HEK293 (cell line): ENCODE measurements around the gene TNPO3.

ENCODE experiments used
- BCL11A ChIP-seq: fragments of 450-650 bp; formaldehyde crosslinking; IDR thresholded peaks from 2 replicates; pipeline ENCODE4 v1.5.1; 2016; ENCODE audit warnings: low read depth, missing biosample characterization, missing genetic modification characterization
- GFI1B ChIP-seq: fragments of 450-650 bp; formaldehyde crosslinking; IDR thresholded peaks from 2 replicates; pipeline ENCODE4 v1.5.1; 2016; ENCODE audit warnings: missing biosample characterization, missing genetic modification characterization
- HIC1 ChIP-seq: fragments of 450-650 bp; formaldehyde crosslinking; IDR thresholded peaks from 2 replicates; pipeline ENCODE4 v1.5.1; 2016; ENCODE audit warnings: missing biosample characterization, missing genetic modification characterization
- HOXA7 ChIP-seq: sonication (generic); formaldehyde crosslinking; IDR thresholded peaks from 2 replicates; pipeline ENCODE4 v1.8.1; 2022; ENCODE audit warnings: missing genetic modification reagents, borderline replicate concordance
- MZF1 ChIP-seq: fragments of 450-650 bp; formaldehyde crosslinking; IDR thresholded peaks from 2 replicates; pipeline ENCODE4 v1.5.1; 2017; ENCODE audit warnings: missing biosample characterization, missing genetic modification characterization, borderline replicate concordance
- RBAK ChIP-seq: fragments of 450-650 bp; formaldehyde crosslinking; IDR thresholded peaks from 2 replicates; pipeline ENCODE4 v1.5.1; 2016; ENCODE audit warnings: missing biosample characterization, missing genetic modification characterization
- SETDB1 ChIP-seq: IDR thresholded peaks from one replicate; pipeline ENCODE4 v1.6.1; 2017; ENCODE audit warnings: mild to moderate bottlenecking, low read length, moderate library complexity, mixed read lengths; ENCODE audit not compliant: insufficient read length
- SP2 ChIP-seq: fragments of 450-650 bp; formaldehyde crosslinking; IDR thresholded peaks from 2 replicates; pipeline ENCODE4 v1.5.1; 2016; ENCODE audit warnings: missing biosample characterization, missing genetic modification characterization
- TRIM28 ChIP-seq: IDR thresholded peaks from 2 replicates; pipeline ENCODE4 v1.6.1; 2011; ENCODE audit warnings: low read length, control low read depth, borderline replicate concordance
- WT1 ChIP-seq: fragments of 450-650 bp; formaldehyde crosslinking; IDR thresholded peaks from 2 replicates; pipeline ENCODE4 v1.5.1; 2016; ENCODE audit warnings: missing biosample characterization, missing genetic modification characterization
- YY1 ChIP-seq: fragments of 450-650 bp; formaldehyde crosslinking; IDR thresholded peaks from 2 replicates; pipeline ENCODE4 v1.5.1; 2018; ENCODE audit warnings: missing biosample characterization, missing genetic modification characterization
- ZBTB49 ChIP-seq: fragments of 450-650 bp; formaldehyde crosslinking; IDR thresholded peaks from 2 replicates; pipeline ENCODE4 v1.5.1; 2016; ENCODE audit warnings: missing biosample characterization, missing genetic modification characterization, low read depth
- ZBTB7A ChIP-seq: fragments of 450-650 bp; formaldehyde crosslinking; IDR thresholded peaks from 2 replicates; pipeline ENCODE4 v1.5.1; 2016; ENCODE audit warnings: low read depth, missing biosample characterization, missing genetic modification characterization
- ZFP3 ChIP-seq: fragments of 450-650 bp; formaldehyde crosslinking; IDR thresholded peaks from 2 replicates; pipeline ENCODE4 v1.5.1; 2016; ENCODE audit warnings: low read depth, missing biosample characterization, missing genetic modification characterization
- ZIC2 ChIP-seq: fragments of 450-650 bp; formaldehyde crosslinking; IDR thresholded peaks from 2 replicates; pipeline ENCODE4 v1.5.1; 2016; ENCODE audit warnings: missing biosample characterization, missing genetic modification characterization
- ZNF10 ChIP-seq: fragments of 450-650 bp; formaldehyde crosslinking; IDR thresholded peaks from 2 replicates; pipeline ENCODE4 v1.5.1; 2017; ENCODE audit warnings: missing biosample characterization, missing genetic modification characterization
- ZNF146 ChIP-seq: fragments of 450-650 bp; formaldehyde crosslinking; IDR thresholded peaks from 2 replicates; pipeline ENCODE4 v1.5.1; 2016; ENCODE audit warnings: missing biosample characterization, missing genetic modification characterization
- ZNF169 ChIP-seq: fragments of 450-650 bp; formaldehyde crosslinking; IDR thresholded peaks from 2 replicates; pipeline ENCODE4 v1.5.1; 2016; ENCODE audit warnings: missing biosample characterization, missing genetic modification characterization
- ZNF18 ChIP-seq: fragments of 450-650 bp; formaldehyde crosslinking; IDR thresholded peaks from 2 replicates; pipeline ENCODE4 v1.5.1; 2016; ENCODE audit warnings: missing biosample characterization, missing genetic modification characterization
- ZNF23 ChIP-seq: fragments of 450-650 bp; formaldehyde crosslinking; IDR thresholded peaks from 2 replicates; pipeline ENCODE4 v1.5.1; 2016; ENCODE audit warnings: missing biosample characterization, missing genetic modification characterization, borderline replicate concordance
- ZNF239 ChIP-seq: fragments of 450-650 bp; formaldehyde crosslinking; IDR thresholded peaks from 2 replicates; pipeline ENCODE4 v1.5.1; 2016; ENCODE audit warnings: missing biosample characterization, missing genetic modification characterization
- ZNF24 ChIP-seq: fragments of 450-650 bp; formaldehyde crosslinking; IDR thresholded peaks from 2 replicates; pipeline ENCODE4 v1.5.1; 2016; ENCODE audit warnings: missing biosample characterization, missing genetic modification characterization
- ZNF26 ChIP-seq: fragments of 450-650 bp; formaldehyde crosslinking; IDR thresholded peaks from 2 replicates; pipeline ENCODE4 v1.5.1; 2016; ENCODE audit warnings: missing biosample characterization, missing genetic modification characterization
- ZNF335 ChIP-seq: fragments of 450-650 bp; formaldehyde crosslinking; conservative IDR thresholded peaks from 2 replicates; pipeline ENCODE4 v1.5.1; 2016; ENCODE audit warnings: missing biosample characterization, missing genetic modification characterization
- ZNF362 ChIP-seq: fragments of 450-650 bp; formaldehyde crosslinking; IDR thresholded peaks from 2 replicates; pipeline ENCODE4 v1.5.1; 2016; ENCODE audit warnings: missing biosample characterization, missing genetic modification characterization
- ZNF366 ChIP-seq: fragments of 450-650 bp; formaldehyde crosslinking; conservative IDR thresholded peaks from 2 replicates; pipeline ENCODE4 v1.5.1; 2016; ENCODE audit warnings: missing biosample characterization, missing genetic modification characterization
- ZNF473 ChIP-seq: fragments of 450-650 bp; formaldehyde crosslinking; IDR thresholded peaks from 2 replicates; pipeline ENCODE4 v1.5.1; 2017; ENCODE audit warnings: missing biosample characterization, missing genetic modification characterization
- ZNF521 ChIP-seq: fragments of 450-650 bp; formaldehyde crosslinking; IDR thresholded peaks from 2 replicates; pipeline ENCODE4 v1.5.1; 2017; ENCODE audit warnings: missing biosample characterization, mild to moderate bottlenecking, missing genetic modification characterization
- ZNF660 ChIP-seq: fragments of 450-650 bp; IDR thresholded peaks from 2 replicates; pipeline ENCODE4 v1.5.1; 2018; ENCODE audit warnings: missing biosample characterization, mild to moderate bottlenecking, missing genetic modification characterization
- ZNF670 ChIP-seq: fragments of 450-650 bp; formaldehyde crosslinking; IDR thresholded peaks from 2 replicates; pipeline ENCODE4 v1.5.1; 2016; ENCODE audit warnings: missing biosample characterization, missing genetic modification characterization, low read depth
- ZNF785 ChIP-seq: fragments of 450-650 bp; formaldehyde crosslinking; IDR thresholded peaks from 2 replicates; pipeline ENCODE4 v1.5.1; 2016; ENCODE audit warnings: missing biosample characterization, missing genetic modification characterization
- ZSCAN16 ChIP-seq: fragments of 450-650 bp; formaldehyde crosslinking; IDR thresholded peaks from 2 replicates; pipeline ENCODE4 v1.5.1; 2016; ENCODE audit warnings: missing biosample characterization, missing genetic modification characterization

The TNPO3 gene

GRCh38 chr7:129054438-129055293 lies at the start of gene TNPO3 (continued):
- TF ChIP-seq GFI1B (tag by site-specific recombination) (peak; percentile 16; the same call in 1 of the 2 replicates), MZF1 (tag by site-specific recombination) (0 out of 2 replicates have a peak, but pooled peaks have one; percentile 45), SP2 (tag by site-specific recombination) (peak; percentile 91), ZNF362 (0 out of 2 replicates have a peak, but pooled peaks have one; percentile 31), SETDB1 (no peak), TRIM28 (peak; percentile 94), ZNF670 (no peak), ZNF660 (tag by site-specific recombination) (peak; percentile 97), ZNF18 (tag by site-specific recombination) (peak; percentile 56; the same call in 1 of the 2 replicates), ZNF169 (tag by site-specific recombination) (no peak), ZSCAN16 (tag by site-specific recombination) (0 out of 2 replicates have a peak, but pooled peaks have one; percentile 47), ZIC2 (peak; percentile 35; the same call in 1 of the 2 replicates), RBAK (no peak), ZNF473 (tag by site-specific recombination) (no peak), ZNF785 (no peak), ZNF366 (peak; percentile 76), WT1 (tag by site-specific recombination) (peak; percentile 36; the same call in 1 of the 2 replicates), ZBTB49 (no peak), BCL11A (tag by site-specific recombination) (peak; percentile 51; the same call in 1 of the 2 replicates), ZNF335 (tag by site-specific recombination) (peak; percentile 96), HIC1 (tag by site-specific recombination) (peak; percentile 90), ZBTB7A (tag by site-specific recombination) (0 out of 2 replicates have a peak, but pooled peaks have one; percentile 55), ZNF24 (tag by site-specific recombination) (peak; percentile 94), ZNF521 (tag by site-specific recombination) (no peak), HOXA7 (CRISPR knock-in tag) (no peak), ZNF146 (tag by site-specific recombination) (peak; percentile 60; the same call in 1 of the 2 replicates), ZNF23 (tag by site-specific recombination) (no peak), YY1 (tag by site-specific recombination) (peak; percentile 95), ZFP3 (no peak), ZNF26 (tag by site-specific recombination) (no peak), ZNF239 (tag by site-specific recombination) (peak; percentile 74; the same call in 1 of the 2 replicates), ZNF10 (peak; percentile 74; the same call in 1 of the 2 replicates)
